Mesodermal cell (in vitro differentiated cells): ENCODE measurements around the gene AOPEP. TPM values are rescaled to one million over a fixed set of nuclear protein-coding genes. Genes with fewer than 3 reads are reported as not detected.

ENCODE experiments used
- H3K27ac ChIP-seq: 2 replicates; pipeline ENCODE4 v1.7.0; 2013; ENCODE audit warnings: mild to moderate bottlenecking, low read depth, low read length, moderate library complexity; ENCODE audit not compliant: severe bottlenecking
- H3K36me3 ChIP-seq: 2 replicates; pipeline ENCODE4 v1.7.1; 2013; ENCODE audit warnings: mild to moderate bottlenecking, low read length, moderate library complexity; ENCODE audit not compliant: control insufficient read depth, insufficient read depth
- H3K4me1 ChIP-seq: one replicate; pipeline ENCODE4 v1.7.1; 2013; ENCODE audit warnings: mild to moderate bottlenecking, low read length; ENCODE audit not compliant: insufficient read depth, control insufficient read depth, poor library complexity, severe bottlenecking
- H3K4me3 ChIP-seq: 2 replicates; pipeline ENCODE4 v1.7.0; 2013; ENCODE audit warnings: low read length, control low read depth, mild to moderate bottlenecking; ENCODE audit not compliant: insufficient read depth, poor library complexity, severe bottlenecking; ENCODE audit errors: extremely low read depth
- H3K9me3 ChIP-seq: 2 replicates; pipeline ENCODE4 v1.7.1; 2013; ENCODE audit warnings: mild to moderate bottlenecking, low read length, moderate library complexity; ENCODE audit not compliant: control insufficient read depth
- WGBS, 2 experiments: methylation state at CpG; one replicate each; pipeline ENCODE4 v1.1.5; 2013; ENCODE audit warnings: missing lambda C conversion rate in 2 of 2; ENCODE audit not compliant: insufficient coverage in 2 of 2; 5-methylcytosine and 5-hydroxymethylcytosine counted together
- polyA plus RNA-seq, 2 experiments: library from polyadenylated mRNA; stranded (reverse); fragments of 50-300 nt; gene quantifications; one replicate each; pipeline ENCODE4 v1.2.3, GENCODE V29; 2013

Gene AOPEP, protein sequence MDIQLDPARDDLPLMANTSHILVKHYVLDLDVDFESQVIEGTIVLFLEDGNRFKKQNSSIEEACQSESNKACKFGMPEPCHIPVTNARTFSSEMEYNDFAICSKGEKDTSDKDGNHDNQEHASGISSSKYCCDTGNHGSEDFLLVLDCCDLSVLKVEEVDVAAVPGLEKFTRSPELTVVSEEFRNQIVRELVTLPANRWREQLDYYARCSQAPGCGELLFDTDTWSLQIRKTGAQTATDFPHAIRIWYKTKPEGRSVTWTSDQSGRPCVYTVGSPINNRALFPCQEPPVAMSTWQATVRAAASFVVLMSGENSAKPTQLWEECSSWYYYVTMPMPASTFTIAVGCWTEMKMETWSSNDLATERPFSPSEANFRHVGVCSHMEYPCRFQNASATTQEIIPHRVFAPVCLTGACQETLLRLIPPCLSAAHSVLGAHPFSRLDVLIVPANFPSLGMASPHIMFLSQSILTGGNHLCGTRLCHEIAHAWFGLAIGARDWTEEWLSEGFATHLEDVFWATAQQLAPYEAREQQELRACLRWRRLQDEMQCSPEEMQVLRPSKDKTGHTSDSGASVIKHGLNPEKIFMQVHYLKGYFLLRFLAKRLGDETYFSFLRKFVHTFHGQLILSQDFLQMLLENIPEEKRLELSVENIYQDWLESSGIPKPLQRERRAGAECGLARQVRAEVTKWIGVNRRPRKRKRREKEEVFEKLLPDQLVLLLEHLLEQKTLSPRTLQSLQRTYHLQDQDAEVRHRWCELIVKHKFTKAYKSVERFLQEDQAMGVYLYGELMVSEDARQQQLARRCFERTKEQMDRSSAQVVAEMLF
- 24.2 TPM for polyA plus RNA-seq (2013, experiment 1 of 2)
- 19.9 TPM for polyA plus RNA-seq (2013, experiment 2 of 2)

- 0 to 1% methylated on average over 31 to 42 of the region's 52 CpGs for WGBS, 2 experiments
- Histone ChIP-seq H3K4me3 (peak within 1 kb of the TSS; percentile 93), H3K36me3 (no peaks in the 10 kb centered on the region), H3K9me3 (no peaks in the 10 kb centered on the region), H3K27ac (peak within 1 kb of the TSS; percentile 71), H3K4me1 (peaks cover 4% of the 10 kb centered on the region)
Observed at GRCh38 chr9:94726495-94727191, at the start of gene AOPEP. Gene AOPEP (plus strand): TSS chr9:94726699. CDS start chr9:94759784, 33,085 bp downstream.

DNA sequence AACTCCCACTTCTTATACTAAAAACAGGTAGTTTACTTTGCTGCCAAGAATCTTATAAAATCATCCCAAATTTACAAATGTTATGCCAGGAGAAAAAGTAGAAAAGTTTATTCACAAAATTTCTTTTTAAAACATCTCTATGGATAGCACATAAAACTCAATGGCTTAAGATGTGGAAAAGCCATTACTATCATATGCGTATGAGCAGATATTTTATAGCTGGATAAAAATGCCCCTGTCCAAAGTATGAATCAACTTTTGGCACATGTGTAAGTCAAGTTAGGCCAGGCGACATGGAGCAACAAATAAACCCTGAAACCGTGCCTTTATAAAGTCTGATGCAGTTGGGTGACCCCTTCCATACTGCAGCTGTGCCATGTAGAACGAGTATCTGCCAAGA, 48.6 kb upstream of the AOPEP start:
- Histone ChIP-seq H3K27ac (no peak overlapping the region), H3K4me3 (no peak overlapping the region), H3K9me3 (no peaks in the 10 kb centered on the region), H3K36me3 (no peaks in the 10 kb centered on the region), H3K4me1 (peaks cover 19% of the 10 kb centered on the region)
- WGBS, 2 experiments = 85 to 87% methylated on average over 3 to 4 of the region's 4 CpGs

DNA sequence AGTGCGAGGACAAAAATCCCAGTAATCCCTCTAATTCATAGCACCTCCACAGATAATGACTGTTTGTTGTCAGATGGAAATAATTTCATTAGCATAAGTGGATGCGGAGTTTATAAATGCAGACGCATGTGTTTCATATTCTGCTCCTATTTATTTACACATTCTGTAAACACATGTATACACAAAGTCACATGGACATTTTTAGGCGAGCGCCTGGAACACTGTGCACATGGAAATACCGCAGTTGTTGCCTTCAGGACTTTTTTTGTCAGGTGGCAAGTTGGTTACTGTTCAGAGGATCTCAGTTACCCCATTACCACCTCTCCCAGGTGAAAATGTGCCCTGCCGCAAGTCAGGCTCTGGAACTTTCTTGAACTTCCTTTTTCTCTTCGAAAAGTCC, 46.9 kb upstream of the AOPEP start:
- Histone ChIP-seq H3K9me3 (no peaks in the 10 kb centered on the region), H3K4me3 (no peak overlapping the region), H3K27ac (no peak overlapping the region), H3K4me1 (peaks cover 19% of the 10 kb centered on the region), H3K36me3 (no peaks in the 10 kb centered on the region)
- WGBS, 2 experiments = 82 to 93% methylated on average over 2 to 3 of the region's 8 CpGs

- no peaks in the 10 kb centered on the region for H3K36me3 ChIP-seq
- no peak overlapping the region for H3K27ac ChIP-seq
- no CpG with 5 or more reads among the region's 1 CpG for WGBS, 2 experiments
- no peaks in the 10 kb centered on the region for H3K9me3 ChIP-seq
- H3K4me1 ChIP-seq = peaks cover 19% of the 10 kb centered on the region
- no peak overlapping the region for H3K4me3 ChIP-seq
Observed at GRCh38 chr9:94680020-94680419, 46.5 kb upstream of the AOPEP start.

GRCh38 chr9:94680621-94681020, 45.9 kb upstream of the AOPEP start:
- WGBS, 2 experiments = no CpG with 5 or more reads among the region's 2 CpGs
- H3K9me3 ChIP-seq = no peaks in the 10 kb centered on the region
- H3K4me3 ChIP-seq = no peak overlapping the region
- H3K4me1 ChIP-seq = peaks cover 19% of the 10 kb centered on the region
- no peaks in the 10 kb centered on the region for H3K36me3 ChIP-seq
- no peak overlapping the region for H3K27ac ChIP-seq

GRCh38 chr9:94681508-94681907, 45.0 kb upstream of the AOPEP start:
- Histone ChIP-seq H3K9me3 (no peaks in the 10 kb centered on the region), H3K4me3 (no peak overlapping the region), H3K27ac (no peak overlapping the region), H3K4me1 (peaks cover 19% of the 10 kb centered on the region), H3K36me3 (no peaks in the 10 kb centered on the region)
- 26 to 45% methylated on average over 5 to 6 of the region's 7 CpGs for WGBS, 2 experiments

- WGBS, 2 experiments = 93% methylated on average over 2 of the region's 2 CpGs
- Histone ChIP-seq H3K27ac (no peak overlapping the region), H3K9me3 (no peaks in the 10 kb centered on the region), H3K4me1 (peaks cover 8% of the 10 kb centered on the region), H3K4me3 (no peak overlapping the region), H3K36me3 (no peaks in the 10 kb centered on the region)
Observed at GRCh38 chr9:94685359-94685758, 41.1 kb upstream of the AOPEP start.

- WGBS, 2 experiments = 100% methylated on average over 1 of the region's 2 CpGs
- Histone ChIP-seq H3K4me1 (no peaks in the 10 kb centered on the region), H3K9me3 (no peaks in the 10 kb centered on the region), H3K4me3 (no peak overlapping the region), H3K27ac (no peak overlapping the region), H3K36me3 (no peaks in the 10 kb centered on the region)
Observed at GRCh38 chr9:94687451-94687850, 39.0 kb upstream of the AOPEP start.

- Histone ChIP-seq H3K27ac (no peak overlapping the region), H3K9me3 (no peaks in the 10 kb centered on the region), H3K4me3 (no peak overlapping the region), H3K4me1 (no peaks in the 10 kb centered on the region), H3K36me3 (no peaks in the 10 kb centered on the region)
- 93 to 95% methylated on average over 8 to 9 of the region's 9 CpGs for WGBS, 2 experiments
Observed at GRCh38 chr9:94690344-94690743, 36.2 kb upstream of the AOPEP start.

DNA sequence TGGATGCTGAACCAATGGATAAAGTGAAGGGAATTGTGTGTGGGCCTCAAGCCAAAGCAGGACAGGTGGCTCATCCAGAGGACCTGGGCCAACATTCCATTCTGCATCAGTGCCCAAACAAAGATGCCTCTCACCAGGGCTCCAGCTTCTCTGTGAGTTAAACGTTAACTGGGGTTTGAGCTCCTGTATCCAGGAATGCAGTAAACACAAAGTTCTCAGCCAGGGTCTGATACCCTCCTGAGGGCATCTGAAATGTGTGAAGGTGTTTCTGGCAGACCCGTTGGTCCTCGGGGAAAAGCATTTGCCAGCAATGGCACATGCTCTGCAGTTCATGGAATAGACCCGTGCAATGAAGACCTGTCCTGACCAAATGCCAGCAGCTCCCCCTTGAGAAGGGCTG, 33.9 kb upstream of the AOPEP start:
- Histone ChIP-seq H3K36me3 (no peaks in the 10 kb centered on the region), H3K27ac (no peak overlapping the region), H3K9me3 (no peaks in the 10 kb centered on the region), H3K4me3 (no peak overlapping the region), H3K4me1 (no peaks in the 10 kb centered on the region)
- 64 to 90% methylated on average over 4 of the region's 4 CpGs for WGBS, 2 experiments
